ENCODE measurements around the gene AQP2. TPM values are rescaled to one million over a fixed set of nuclear protein-coding genes. Genes with fewer than 3 reads are reported as not detected.

The AQP2 gene
- total RNA-seq (2022; extraction: Qiagen RNA extraction), result not detected in 5 replicates

GRCh38 chr12:49950273-49951251, at the start of gene AQP2:
TSS of gene AQP2 (plus strand) at chr12:49950737. CDS start at chr12:49950831, 94 bp downstream.

GRCh38 chr12:49903700-49904423, 46.7 kb upstream of the AQP2 start, which contains the start of gene FAIM2:
TSS of gene FAIM2 (minus strand) at chr12:49903900. CDS start at chr12:49903792, 108 bp downstream.

GRCh38 chr12:49961111-49961922, 10.8 kb downstream of the AQP2 start, which contains the start of gene AQP5:
TSS of gene AQP5 (plus strand) at chr12:49961872. CDS start at chr12:49962018, 146 bp downstream.

GRCh38 chr12:49972641-49973360, 22.3 kb downstream of the AQP2 start, which contains the start of gene AQP6:
TSS of gene AQP6 (plus strand) at chr12:49972947. CDS start at chr12:49973174, 227 bp downstream.

Other genes starting within 250 kb of the AQP2 start
- 1.3 to 2.0 TPM (median 1.7 TPM) in 5 replicates for gene FMNL3, start 243.3 kb upstream of the AQP2 start, total RNA-seq (2022; extraction: Qiagen RNA extraction)
- gene TMBIM6, start 209.2 kb upstream of the AQP2 start, total RNA-seq (2022; extraction: Qiagen RNA extraction), result 403 to 535 TPM (median 489 TPM) in 5 replicates
- gene NCKAP5L, start 122.3 kb upstream of the AQP2 start, total RNA-seq (2022; extraction: Qiagen RNA extraction), result 6.6 to 9.3 TPM (median 8.5 TPM) in 5 replicates
- 3.7 to 4.3 TPM (median 4.0 TPM) in 5 replicates for gene BCDIN3D, start 107.6 kb upstream of the AQP2 start, total RNA-seq (2022; extraction: Qiagen RNA extraction)
- not detected in 5 replicates for gene FAIM2, start 46.8 kb upstream of the AQP2 start, total RNA-seq (2022; extraction: Qiagen RNA extraction)
- not detected in 5 replicates for gene AQP5, start 11.1 kb downstream of the AQP2 start, total RNA-seq (2022; extraction: Qiagen RNA extraction)
- 0.11 TPM in 1 of 5 replicates, not detected in the others for gene AQP6, start 22.2 kb downstream of the AQP2 start, total RNA-seq (2022; extraction: Qiagen RNA extraction)
- 70.3 to 82.6 TPM (median 78.4 TPM) in 5 replicates for gene RACGAP1, start 74.8 kb downstream of the AQP2 start, total RNA-seq (2022; extraction: Qiagen RNA extraction)
- gene ASIC1, start 106.9 kb downstream of the AQP2 start, total RNA-seq (2022; extraction: Qiagen RNA extraction), result 5.0 to 6.3 TPM (median 5.3 TPM) in 5 replicates
- gene SMARCD1, start 134.6 kb downstream of the AQP2 start, total RNA-seq (2022; extraction: Qiagen RNA extraction), result 63.3 to 72.2 TPM (median 65.3 TPM) in 5 replicates
- gene GPD1, start 153.3 kb downstream of the AQP2 start, total RNA-seq (2022; extraction: Qiagen RNA extraction), result 0.14 to 0.30 TPM (median 0.18 TPM) in 5 replicates
- 70.9 to 74.5 TPM (median 72.4 TPM) in 5 replicates for gene COX14, start 161.5 kb downstream of the AQP2 start, total RNA-seq (2022; extraction: Qiagen RNA extraction)
- 26.7 to 28.9 TPM (median 27.7 TPM) in 5 replicates for gene CERS5, start 216.6 kb downstream of the AQP2 start, total RNA-seq (2022; extraction: Qiagen RNA extraction)